HUES64 (cell line): ENCODE data around the gene EDEM3.
A peak's percentile ranks its signal among the peaks of the same experiment; 100 is the strongest.

Experiments
- H3K27ac ChIP-seq: 2 replicates; pipeline ENCODE4 v1.7.0; 2013; ENCODE audit warnings: low read depth, low read length, inconsistent platforms
- H3K27me3 ChIP-seq: 2 replicates; pipeline ENCODE4 v1.6.1; 2013; ENCODE audit warnings: mild to moderate bottlenecking, low read length; ENCODE audit not compliant: insufficient read depth
- H3K36me3 ChIP-seq: 2 replicates; pipeline ENCODE4 v1.6.1; 2013; ENCODE audit warnings: mild to moderate bottlenecking, low read length; ENCODE audit not compliant: insufficient read depth
- H3K4me1 ChIP-seq: 2 replicates; pipeline ENCODE4 v1.6.1; 2013; ENCODE audit warnings: mild to moderate bottlenecking, low read length, moderate library complexity; ENCODE audit not compliant: insufficient read depth
- H3K4me3 ChIP-seq: 2 replicates; pipeline ENCODE4 v1.5.1; 2013; ENCODE audit warnings: mild to moderate bottlenecking, low read length, moderate library complexity
- H3K9ac ChIP-seq: 2 replicates; pipeline ENCODE4 v1.6.1; 2013; ENCODE audit warnings: mild to moderate bottlenecking, low read depth, low read length
- H3K9me3 ChIP-seq: 2 replicates; pipeline ENCODE4 v1.6.1; 2013; ENCODE audit warnings: low read depth, low read length; ENCODE audit not compliant: insufficient read depth
- WGBS: fragments of 150-250, 120-280 bp; methylation state at CpG from one replicate; pipeline ENCODE4 v1.1.7; 2013; ENCODE audit warnings: missing lambda C conversion rate; 5-methylcytosine and 5-hydroxymethylcytosine counted together

The EDEM3 gene

DNA sequence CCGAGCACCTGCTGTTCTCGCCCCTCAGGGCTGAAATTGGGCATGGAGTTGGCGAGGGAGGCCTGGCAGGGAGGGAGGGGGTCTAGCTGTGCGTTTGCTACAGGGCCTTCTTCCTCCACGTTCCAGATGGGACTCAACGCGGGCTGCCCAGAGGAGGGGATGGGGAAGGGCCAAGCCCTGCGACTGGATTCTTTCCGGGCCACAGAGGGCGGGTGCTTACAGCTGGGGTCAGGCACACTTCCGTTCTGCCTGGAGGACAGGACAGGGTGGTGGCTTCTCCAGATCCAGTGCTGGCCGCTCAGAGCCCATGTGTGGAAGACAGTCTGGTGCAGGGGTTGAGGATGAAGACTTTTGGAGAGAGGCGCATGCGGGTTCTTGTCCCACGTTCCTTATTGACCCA is 90.0 kb downstream of the EDEM3 start:
- 90% methylated on average over 15 of the region's 15 CpGs for WGBS
- Histone ChIP-seq H3K4me1 (peaks cover 30% of the 10 kb centered on the region), H3K9me3 (no peaks in the 10 kb centered on the region), H3K4me3 (no peak overlapping the region; the same call in 1 of the 2 replicates), H3K27me3 (peaks cover 8% of the 10 kb centered on the region; the same call in 1 of the 2 replicates), H3K27ac (no peak overlapping the region), H3K9ac (no peak overlapping the region), H3K36me3 (no peaks in the 10 kb centered on the region)

- Histone ChIP-seq H3K36me3 (no peaks in the 10 kb centered on the region), H3K4me1 (peaks cover 25% of the 10 kb centered on the region), H3K9me3 (no peaks in the 10 kb centered on the region), H3K27me3 (peaks cover 8% of the 10 kb centered on the region; the same call in 1 of the 2 replicates), H3K27ac (no peak overlapping the region), H3K9ac (no peak overlapping the region), H3K4me3 (peak overlapping the region; percentile 40)
- 38% methylated on average over 40 of the region's 40 CpGs for WGBS
These were observed 90.5 kb downstream of the EDEM3 start for GRCh38 chr1:184664042-184664660.

GRCh38 chr1:184661801-184662200 is 92.9 kb downstream of the EDEM3 start:
- H3K4me1 ChIP-seq = peaks cover 12% of the 10 kb centered on the region; the same call in 1 of the 2 replicates
- no peak overlapping the region for H3K4me3 ChIP-seq
- H3K27me3 ChIP-seq = peaks cover 8% of the 10 kb centered on the region; the same call in 1 of the 2 replicates
- H3K9me3 ChIP-seq = no peaks in the 10 kb centered on the region
- H3K9ac ChIP-seq = no peak overlapping the region
- 34% methylated on average over 1 of the region's 1 CpG for WGBS
- H3K36me3 ChIP-seq = no peaks in the 10 kb centered on the region
- H3K27ac ChIP-seq = no peak overlapping the region

- peaks cover 8% of the 10 kb centered on the region; the same call in 1 of the 2 replicates for H3K27me3 ChIP-seq
- peaks cover 12% of the 10 kb centered on the region; the same call in 1 of the 2 replicates for H3K4me1 ChIP-seq
- H3K36me3 ChIP-seq = no peaks in the 10 kb centered on the region
- no peak overlapping the region for H3K4me3 ChIP-seq
- no peaks in the 10 kb centered on the region for H3K9me3 ChIP-seq
- no peak overlapping the region for H3K9ac ChIP-seq
- WGBS = 98% methylated on average over 2 of the region's 2 CpGs
- H3K27ac ChIP-seq = no peak overlapping the region
These were observed 94.0 kb downstream of the EDEM3 start for GRCh38 chr1:184660462-184661191.

DNA sequence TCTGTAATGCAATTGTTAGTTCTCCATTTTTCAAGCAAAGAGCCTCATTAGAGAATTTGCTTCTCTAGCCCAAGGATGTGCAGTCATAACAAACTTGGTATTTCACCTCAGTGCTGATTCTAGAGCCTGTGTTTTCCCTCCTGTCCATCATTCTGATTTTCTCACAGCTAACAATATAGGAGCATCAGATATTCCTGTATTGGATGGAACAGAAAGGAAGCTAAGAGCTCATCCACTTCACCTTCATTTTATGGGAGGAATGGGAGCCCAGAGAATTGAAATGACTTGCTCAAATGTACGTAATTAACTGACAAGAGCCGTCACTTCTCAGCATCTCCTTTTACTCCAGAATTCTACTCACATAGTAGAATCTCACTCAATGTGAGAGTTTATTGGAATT is 96.6 kb downstream of the EDEM3 start:
- 100% methylated on average over 1 of the region's 2 CpGs for WGBS
- Histone ChIP-seq H3K27ac (no peak overlapping the region), H3K36me3 (no peaks in the 10 kb centered on the region), H3K4me1 (peaks cover 3% of the 10 kb centered on the region; the same call in 1 of the 2 replicates), H3K4me3 (no peak overlapping the region), H3K9ac (no peak overlapping the region), H3K27me3 (no peaks in the 10 kb centered on the region), H3K9me3 (no peaks in the 10 kb centered on the region)

DNA sequence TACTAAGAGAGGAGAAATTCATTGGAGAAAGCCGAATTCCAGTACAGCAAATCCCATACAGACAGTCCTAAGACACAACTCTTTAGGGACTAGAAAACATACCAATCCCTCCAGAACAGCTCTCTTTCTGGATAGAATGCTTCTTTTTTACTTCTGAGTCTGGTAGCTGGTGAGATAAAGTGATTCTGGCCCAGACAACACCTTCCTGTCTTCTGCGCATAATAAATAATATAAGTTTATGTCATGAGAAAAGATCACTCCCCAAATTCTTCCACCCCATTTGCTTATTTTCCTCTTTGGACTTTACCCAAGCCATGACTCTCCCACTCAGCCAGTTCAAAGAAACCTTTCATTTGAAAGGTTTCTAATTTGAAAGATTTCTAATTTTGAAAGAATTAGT is 98.4 kb downstream of the EDEM3 start:
- Histone ChIP-seq H3K27ac (no peak overlapping the region), H3K9ac (no peak overlapping the region), H3K27me3 (no peaks in the 10 kb centered on the region), H3K4me3 (no peak overlapping the region), H3K36me3 (no peaks in the 10 kb centered on the region), H3K4me1 (peaks cover 3% of the 10 kb centered on the region; the same call in 1 of the 2 replicates), H3K9me3 (no peaks in the 10 kb centered on the region)
- no CpG with 5 or more reads among the region's 2 CpGs for WGBS

DNA sequence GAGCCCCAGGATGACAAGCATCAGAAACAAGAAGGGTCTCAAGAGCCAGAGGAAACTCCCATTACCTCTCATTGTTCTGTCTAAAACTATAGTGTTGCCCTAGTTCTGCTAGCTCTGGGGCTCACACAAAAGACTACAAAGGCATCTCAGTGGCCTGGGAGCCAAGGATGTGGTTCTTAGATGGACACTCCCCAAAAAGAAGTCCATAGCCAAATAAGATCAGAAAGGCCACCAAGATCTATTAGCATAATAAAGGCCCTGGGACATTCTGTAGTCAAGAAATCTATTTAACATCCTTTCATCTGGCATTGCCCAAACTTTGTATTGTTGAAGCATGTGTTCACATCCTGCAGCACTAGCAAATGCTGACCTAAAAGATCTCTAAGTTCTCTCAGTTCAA is 99.5 kb downstream of the EDEM3 start:
- Histone ChIP-seq H3K4me3 (no peak overlapping the region), H3K4me1 (peaks cover 3% of the 10 kb centered on the region; the same call in 1 of the 2 replicates), H3K9me3 (no peaks in the 10 kb centered on the region), H3K27ac (no peak overlapping the region), H3K27me3 (no peaks in the 10 kb centered on the region), H3K9ac (no peak overlapping the region), H3K36me3 (no peaks in the 10 kb centered on the region)

GRCh38 chr1:184650177-184650866 is 104.3 kb downstream of the EDEM3 start:
- 91% methylated on average over 4 of the region's 5 CpGs for WGBS
- 0 out of 2 replicates have a peak, but pooled peaks cover 1% of the 10 kb centered on the region for H3K4me1 ChIP-seq
- H3K36me3 ChIP-seq = no peaks in the 10 kb centered on the region
- no peak overlapping the region for H3K27ac ChIP-seq
- H3K9ac ChIP-seq = no peak overlapping the region
- H3K9me3 ChIP-seq = 0 out of 2 replicates have a peak, but pooled peaks cover 4% of the 10 kb centered on the region
- H3K4me3 ChIP-seq = no peak overlapping the region
- no peaks in the 10 kb centered on the region for H3K27me3 ChIP-seq

DNA sequence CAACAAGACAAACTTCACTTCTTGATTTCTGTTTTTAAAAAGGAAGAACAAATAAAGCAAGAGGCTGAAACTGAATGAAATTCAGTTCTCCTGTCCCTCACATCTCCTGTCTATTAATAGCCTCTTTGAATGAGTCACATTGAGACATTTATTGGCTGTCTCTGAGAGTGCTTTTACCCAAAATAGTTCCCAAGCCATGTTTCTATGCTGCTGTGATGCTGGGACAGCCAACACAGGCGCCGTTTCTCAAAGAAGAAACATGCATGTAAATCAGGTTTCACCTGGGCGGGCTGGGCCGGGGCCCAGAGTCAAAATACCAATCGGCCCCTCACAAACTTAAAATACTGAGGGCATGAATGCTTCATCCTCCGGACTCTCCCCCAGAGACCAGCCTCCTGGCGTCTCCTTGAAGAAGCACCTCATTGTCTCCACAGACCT is 105.2 kb downstream of the EDEM3 start:
- Histone ChIP-seq H3K4me3 (no peak overlapping the region), H3K9me3 (0 out of 2 replicates have a peak, but pooled peaks cover 4% of the 10 kb centered on the region), H3K4me1 (no peaks in the 10 kb centered on the region), H3K27ac (no peak overlapping the region), H3K27me3 (no peaks in the 10 kb centered on the region), H3K9ac (no peak overlapping the region), H3K36me3 (no peaks in the 10 kb centered on the region)
- WGBS = 92% methylated on average over 7 of the region's 7 CpGs

DNA sequence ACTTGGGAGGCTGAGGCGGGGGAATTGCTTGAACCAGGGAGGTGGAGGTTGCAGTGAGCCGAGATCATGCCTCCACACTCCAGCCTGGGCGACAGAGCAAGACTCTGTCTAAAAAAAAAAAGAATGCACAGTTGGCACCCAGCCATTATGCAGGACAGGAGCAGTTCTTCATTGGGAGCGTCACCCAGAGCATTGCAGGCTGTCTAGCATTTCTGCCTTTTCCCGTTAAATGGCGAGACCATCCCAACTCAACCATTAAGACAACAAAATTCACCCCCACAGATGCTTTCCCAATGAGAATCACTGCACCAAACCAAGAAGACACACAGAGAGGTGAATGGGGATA is 105.8 kb downstream of the EDEM3 start:
- Histone ChIP-seq H3K9ac (no peak overlapping the region), H3K36me3 (no peaks in the 10 kb centered on the region), H3K27ac (no peak overlapping the region), H3K27me3 (no peaks in the 10 kb centered on the region), H3K9me3 (0 out of 2 replicates have a peak, but pooled peaks cover 4% of the 10 kb centered on the region), H3K4me3 (no peak overlapping the region), H3K4me1 (no peaks in the 10 kb centered on the region)
- WGBS = 93% methylated on average over 6 of the region's 6 CpGs
